PFSK-1 (cell line): Measurements from ENCODE around the gene PIGV.

Source experiments
- POLR2AphosphoS5 ChIP-seq: IDR thresholded peaks from 2 replicates; pipeline ENCODE4 v1.6.1; 2012; ENCODE audit warnings: low read depth, mild to moderate bottlenecking, control low read depth, low read length, moderate library complexity
- SIN3A ChIP-seq: IDR thresholded peaks from 2 replicates; pipeline ENCODE4 v1.6.1; 2012; ENCODE audit warnings: mild to moderate bottlenecking, low read length, moderate library complexity, borderline replicate concordance; ENCODE audit not compliant: insufficient read depth
- TAF1 ChIP-seq: IDR thresholded peaks from 2 replicates; pipeline ENCODE4 v1.6.1; 2012; ENCODE audit warnings: low read length, control low read depth, borderline replicate concordance; ENCODE audit not compliant: insufficient read depth
- TF ChIP-seq, protein P1 (sequence below), 2 experiments: IDR thresholded peaks; 2 replicates each; pipeline versions ENCODE4 v1.6.1 to v1.8.0; 2011 to 2012; ENCODE audit warnings: low read depth in 2 of 2, low read length in 2 of 2, control low read depth in 1 of 2, inconsistent platforms in 1 of 2, mild to moderate bottlenecking in 1 of 2, moderate library complexity in 1 of 2; ENCODE audit not compliant: insufficient read depth in 1 of 2

DNA sequence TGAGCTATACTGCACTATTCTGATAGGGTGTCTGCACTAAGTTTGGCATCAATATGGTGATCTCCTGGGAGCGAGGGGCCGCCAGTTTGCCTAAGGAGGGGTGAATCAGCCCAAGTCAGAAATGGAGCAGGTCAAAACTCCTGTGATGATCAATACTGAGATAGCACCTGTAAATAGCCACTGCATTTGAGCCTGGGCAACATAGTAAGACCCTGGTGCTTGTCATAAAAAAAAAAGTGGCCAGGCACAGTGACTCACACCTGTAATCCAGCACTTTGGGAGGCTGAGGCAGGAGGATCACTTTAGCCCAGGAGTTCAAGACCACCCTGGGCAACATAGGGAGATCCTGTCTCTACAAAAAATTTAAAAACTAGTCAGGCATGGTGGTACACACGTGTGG lies 27.1 kb downstream of the PIGV start:
- TF ChIP-seq, protein P1, sequence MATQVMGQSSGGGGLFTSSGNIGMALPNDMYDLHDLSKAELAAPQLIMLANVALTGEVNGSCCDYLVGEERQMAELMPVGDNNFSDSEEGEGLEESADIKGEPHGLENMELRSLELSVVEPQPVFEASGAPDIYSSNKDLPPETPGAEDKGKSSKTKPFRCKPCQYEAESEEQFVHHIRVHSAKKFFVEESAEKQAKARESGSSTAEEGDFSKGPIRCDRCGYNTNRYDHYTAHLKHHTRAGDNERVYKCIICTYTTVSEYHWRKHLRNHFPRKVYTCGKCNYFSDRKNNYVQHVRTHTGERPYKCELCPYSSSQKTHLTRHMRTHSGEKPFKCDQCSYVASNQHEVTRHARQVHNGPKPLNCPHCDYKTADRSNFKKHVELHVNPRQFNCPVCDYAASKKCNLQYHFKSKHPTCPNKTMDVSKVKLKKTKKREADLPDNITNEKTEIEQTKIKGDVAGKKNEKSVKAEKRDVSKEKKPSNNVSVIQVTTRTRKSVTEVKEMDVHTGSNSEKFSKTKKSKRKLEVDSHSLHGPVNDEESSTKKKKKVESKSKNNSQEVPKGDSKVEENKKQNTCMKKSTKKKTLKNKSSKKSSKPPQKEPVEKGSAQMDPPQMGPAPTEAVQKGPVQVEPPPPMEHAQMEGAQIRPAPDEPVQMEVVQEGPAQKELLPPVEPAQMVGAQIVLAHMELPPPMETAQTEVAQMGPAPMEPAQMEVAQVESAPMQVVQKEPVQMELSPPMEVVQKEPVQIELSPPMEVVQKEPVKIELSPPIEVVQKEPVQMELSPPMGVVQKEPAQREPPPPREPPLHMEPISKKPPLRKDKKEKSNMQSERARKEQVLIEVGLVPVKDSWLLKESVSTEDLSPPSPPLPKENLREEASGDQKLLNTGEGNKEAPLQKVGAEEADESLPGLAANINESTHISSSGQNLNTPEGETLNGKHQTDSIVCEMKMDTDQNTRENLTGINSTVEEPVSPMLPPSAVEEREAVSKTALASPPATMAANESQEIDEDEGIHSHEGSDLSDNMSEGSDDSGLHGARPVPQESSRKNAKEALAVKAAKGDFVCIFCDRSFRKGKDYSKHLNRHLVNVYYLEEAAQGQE (IDR thresholded peaks at IDR 0.05; ENCODE audit: insufficient read depth in 1 of 2, low read depth in 2 of 2, low read length in 2 of 2), result no peak
- TF ChIP-seq POLR2AphosphoS5 (no peak), TAF1 (no peak), SIN3A (no peak)
